ENCODE results near the gene DNHD1. TPM values are rescaled to one million over a fixed set of nuclear protein-coding genes. Genes with fewer than 3 reads are reported as not detected.

The DNHD1 gene
- total RNA-seq, 4 donors from 2014 or later: 3.4 to 10.5 (median 4.3) TPM

DNA sequence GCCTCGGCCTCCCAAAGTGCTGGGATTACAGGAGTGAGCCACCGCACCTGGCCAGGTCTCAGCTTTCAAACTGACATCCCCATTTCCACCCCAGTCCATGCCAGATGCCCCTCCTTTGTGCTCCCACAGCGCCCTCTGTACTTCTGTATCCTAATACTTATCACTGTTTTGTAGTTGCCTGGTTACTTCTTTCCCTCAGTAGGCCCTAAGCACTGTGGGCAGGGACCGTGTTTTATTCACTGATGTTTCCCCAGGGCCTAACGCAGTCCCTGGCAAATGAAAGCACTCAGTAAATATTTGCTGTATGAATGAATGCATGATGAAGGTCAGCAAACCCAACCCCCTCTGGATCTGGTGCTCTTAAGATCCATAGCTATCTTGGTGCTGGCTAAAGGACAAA lies 21.1 kb upstream of the DNHD1 start:
- no peak for DNase-seq
- ATAC-seq: no peak
- no peaks in the 10 kb centered on the region for H3K27me3 ChIP-seq
- no peak overlapping the region for H3K27ac ChIP-seq
- no peak overlapping the region for H3K4me3 ChIP-seq
- no peaks in the 10 kb centered on the region for H3K9me3 ChIP-seq
- in situ Hi-C loops (cut with MboI; ENCODE audit: low sequenced_read_pairs in 4 of 4): loop anchor here in 3 of 4 donors (10.0 to 25.0 kb wide), 2 partner anchors 129 to 239 kb away; partner anchors contain the start of genes CNGA4 (in 3 of the 3), FHIP1B (in 3 of the 3), ILK (in 1 of the 3) and RRP8 (in 1 of the 3)
- intact Hi-C loops (cut with DNase I; ENCODE audit: low total_unique reads): no loop called here
- H3K36me3 ChIP-seq: peaks cover 0 to 26% of the 10 kb centered on the region in 2 donors
- H3K4me1 ChIP-seq: peaks cover 27% of the 10 kb centered on the region in 2 donors
- no peak for TF ChIP-seq POLR2A (IDR thresholded peaks at IDR 0.05)
- TF ChIP-seq, protein P1, sequence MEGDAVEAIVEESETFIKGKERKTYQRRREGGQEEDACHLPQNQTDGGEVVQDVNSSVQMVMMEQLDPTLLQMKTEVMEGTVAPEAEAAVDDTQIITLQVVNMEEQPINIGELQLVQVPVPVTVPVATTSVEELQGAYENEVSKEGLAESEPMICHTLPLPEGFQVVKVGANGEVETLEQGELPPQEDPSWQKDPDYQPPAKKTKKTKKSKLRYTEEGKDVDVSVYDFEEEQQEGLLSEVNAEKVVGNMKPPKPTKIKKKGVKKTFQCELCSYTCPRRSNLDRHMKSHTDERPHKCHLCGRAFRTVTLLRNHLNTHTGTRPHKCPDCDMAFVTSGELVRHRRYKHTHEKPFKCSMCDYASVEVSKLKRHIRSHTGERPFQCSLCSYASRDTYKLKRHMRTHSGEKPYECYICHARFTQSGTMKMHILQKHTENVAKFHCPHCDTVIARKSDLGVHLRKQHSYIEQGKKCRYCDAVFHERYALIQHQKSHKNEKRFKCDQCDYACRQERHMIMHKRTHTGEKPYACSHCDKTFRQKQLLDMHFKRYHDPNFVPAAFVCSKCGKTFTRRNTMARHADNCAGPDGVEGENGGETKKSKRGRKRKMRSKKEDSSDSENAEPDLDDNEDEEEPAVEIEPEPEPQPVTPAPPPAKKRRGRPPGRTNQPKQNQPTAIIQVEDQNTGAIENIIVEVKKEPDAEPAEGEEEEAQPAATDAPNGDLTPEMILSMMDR (IDR thresholded peaks at IDR 0.05 in 4 of 5, conservative IDR thresholded peaks at IDR 0.05 in 1 of 5): no peak

DNA sequence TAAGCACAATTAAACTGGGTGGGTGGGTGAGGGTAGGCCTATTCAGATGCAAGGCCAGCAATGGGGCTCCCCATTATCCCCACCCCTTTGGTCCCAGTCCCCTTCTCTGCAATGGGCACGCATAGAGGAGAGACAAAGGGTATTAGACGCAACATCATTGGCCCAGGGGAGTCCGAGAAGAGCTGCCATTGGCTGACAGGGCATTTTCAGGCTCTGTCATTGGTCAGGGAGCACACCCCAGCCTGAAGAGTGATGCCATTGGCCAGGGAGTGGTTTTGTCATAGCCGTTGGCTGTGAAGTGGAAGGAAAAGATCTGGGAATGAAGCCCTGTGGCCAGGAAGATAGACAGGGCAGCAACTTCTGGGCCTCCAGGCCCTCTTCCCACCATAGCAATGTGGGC lies 20.5 kb upstream of the DNHD1 start:
- Histone ChIP-seq H3K4me1 (peaks cover 27% of the 10 kb centered on the region in 2 donors), H3K27me3 (no peaks in the 10 kb centered on the region), H3K4me3 (no peak overlapping the region), H3K27ac (no peak overlapping the region), H3K36me3 (peaks cover 0 to 26% of the 10 kb centered on the region in 2 donors), H3K9me3 (no peaks in the 10 kb centered on the region)
- DNase-seq: no peak
- in situ Hi-C loops (cut with MboI; ENCODE audit: low sequenced_read_pairs in 4 of 4): loop anchor here in 3 of 4 donors (10.0 to 25.0 kb wide), 2 partner anchors 128 to 239 kb away; partner anchors contain the start of genes CNGA4 (in 3 of the 3), FHIP1B (in 3 of the 3), ILK (in 1 of the 3) and RRP8 (in 1 of the 3)
- intact Hi-C loops (cut with DNase I; ENCODE audit: low total_unique reads): no loop called here
- TF ChIP-seq, protein P1 (IDR thresholded peaks at IDR 0.05 in 4 of 5, conservative IDR thresholded peaks at IDR 0.05 in 1 of 5): no peak
- TF ChIP-seq POLR2A (IDR thresholded peaks at IDR 0.05): no peak
- ATAC-seq: no peak

DNA sequence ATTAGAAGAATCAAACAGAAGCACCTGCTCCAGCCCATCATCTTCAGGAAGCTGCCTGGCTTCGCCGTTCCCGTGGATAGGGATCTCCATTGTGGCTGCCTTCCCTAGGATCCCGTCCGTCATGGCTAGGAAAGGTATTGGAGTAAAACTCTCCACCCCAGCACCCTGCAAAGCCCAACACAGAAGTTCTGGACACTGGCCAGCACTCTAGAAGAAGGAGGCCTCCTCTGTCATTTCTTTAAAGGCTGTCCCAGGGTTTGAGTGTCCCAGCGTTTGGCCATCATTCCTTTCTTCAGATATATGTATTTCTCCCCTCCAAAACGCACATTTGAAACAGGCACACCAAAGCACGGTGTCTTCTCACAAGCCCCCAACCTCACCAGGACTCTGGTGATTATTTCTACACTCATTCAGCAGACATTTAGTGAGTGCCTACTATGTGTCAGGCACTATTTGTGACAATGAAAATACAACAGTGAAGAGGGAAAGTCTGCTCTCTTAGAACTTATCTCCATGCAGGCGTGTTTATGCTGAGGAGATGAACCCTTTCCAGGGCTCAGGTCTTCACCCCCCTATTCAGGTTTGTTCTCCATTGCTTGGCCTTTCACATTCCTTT lies 16.7 kb upstream of the DNHD1 start:
- Histone ChIP-seq H3K36me3 (peaks cover 0 to 49% of the 10 kb centered on the region in 2 donors), H3K4me1 (peaks cover 24 to 31% of the 10 kb centered on the region in 2 donors), H3K27ac (peak overlapping the region; percentile 93 to 97 (median 94)), H3K9me3 (no peaks in the 10 kb centered on the region), H3K4me3 (peak overlapping the region; percentile 85 to 95 (median 87)), H3K27me3 (no peaks in the 10 kb centered on the region)
- ATAC-seq (no peak), DNase-seq (no peak)
- TF ChIP-seq POLR2A (IDR thresholded peaks at IDR 0.05): no peak
- TF ChIP-seq, protein P1 (IDR thresholded peaks at IDR 0.05 in 4 of 5, conservative IDR thresholded peaks at IDR 0.05 in 1 of 5): no peak
- in situ Hi-C loops (cut with MboI; ENCODE audit: low sequenced_read_pairs in 4 of 4) (loop anchor here in 3 of 4 donors (25.0 kb wide), 1 partner anchor 243 kb away; the partner anchor contains the start of genes CNGA4 (in 3 of the 3) and FHIP1B (in 3 of the 3)), intact Hi-C loops (cut with DNase I; ENCODE audit: low total_unique reads) (loop anchor here (2.0 to 5.0 kb wide), 5 partner anchors 122 to 1508 kb away; partner anchors contain the start of genes CNGA4, ILK, RRP8 and TPP1)

DNA sequence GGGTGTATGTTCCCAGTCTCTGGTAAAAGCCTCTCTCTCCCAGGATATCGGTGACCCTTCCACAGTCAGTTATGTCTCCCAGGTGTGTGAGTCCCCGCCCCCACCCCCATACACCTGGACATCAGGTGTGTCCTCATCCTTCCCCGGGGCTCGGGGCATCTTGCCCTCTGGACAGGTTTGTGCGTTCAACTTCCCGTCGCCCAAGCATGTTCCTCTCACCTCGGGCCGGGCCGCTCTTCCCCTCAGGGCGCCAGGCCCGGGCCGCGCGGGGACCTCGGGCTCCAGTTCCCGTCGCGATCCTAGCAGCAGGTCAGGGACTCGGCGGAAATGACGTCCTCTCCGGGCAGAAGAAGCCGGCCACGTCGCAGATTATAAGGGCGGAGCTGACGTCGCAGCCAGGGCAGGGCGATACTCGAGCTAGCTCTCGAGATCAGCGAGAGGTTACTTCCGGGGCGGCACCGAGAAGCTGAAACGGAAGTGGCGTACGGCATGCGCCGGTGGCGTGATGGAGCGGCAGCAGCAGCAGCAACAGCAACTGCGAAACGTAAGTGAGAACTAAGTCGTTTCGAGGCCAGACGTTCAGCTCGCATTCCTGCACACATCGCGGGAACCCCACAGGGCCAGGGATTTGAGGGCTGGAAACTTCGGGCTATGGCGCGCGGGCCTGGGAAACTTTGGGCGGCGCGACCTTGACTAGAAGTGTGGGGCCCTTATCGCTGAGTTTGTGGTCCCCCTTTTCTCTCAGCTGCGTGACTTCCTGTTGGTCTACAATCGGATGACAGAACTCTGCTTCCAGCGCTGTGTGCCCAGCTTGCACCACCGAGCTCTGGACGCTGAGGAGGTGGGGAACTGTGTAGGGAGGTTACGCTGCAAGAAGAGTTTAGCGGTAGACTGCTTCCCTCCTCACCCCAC lies 15.8 kb upstream of the DNHD1 start, which contains the start of the genes ARFIP2 and TIMM10B:
TSS of gene ARFIP2 (minus strand) at position 320 of the 912 bp plus-strand sequence. CDS start 910 bp downstream, outside the sequence.
TSS of gene TIMM10B (plus strand) at position 490 of the 912 bp plus-strand sequence. CDS start at position 506, 16 bp downstream.
- H3K36me3 ChIP-seq: peaks cover 0 to 55% of the 10 kb centered on the region in 2 donors
- intact Hi-C loops (cut with DNase I; ENCODE audit: low total_unique reads): loop anchor here (1.0 to 5.0 kb wide), 6 partner anchors 91 to 1508 kb away; partner anchors contain the start of genes CNGA4, ILK, RRP8 and SMPD1
- peak; percentile 98 to 99 for ATAC-seq

More for the DNA sequence above, 15.8 kb upstream of the DNHD1 start, which contains the start of the genes ARFIP2 and TIMM10B:
- peaks cover 24 to 31% of the 10 kb centered on the region in 2 donors for H3K4me1 ChIP-seq
- H3K27ac ChIP-seq: peak within 1 kb of the TSS; percentile 93 to 97 (median 94)
- H3K27me3 ChIP-seq: no peaks in the 10 kb centered on the region
- DNase-seq: peak; percentile 98 to 99
- H3K9me3 ChIP-seq: no peaks in the 10 kb centered on the region
- peak; percentile 93 to 97 for TF ChIP-seq POLR2A (IDR thresholded peaks at IDR 0.05)
- TF ChIP-seq, protein P1 (IDR thresholded peaks at IDR 0.05 in 4 of 5, conservative IDR thresholded peaks at IDR 0.05 in 1 of 5): no peak
- in situ Hi-C loops (cut with MboI; ENCODE audit: low sequenced_read_pairs in 4 of 4): loop anchor here in 3 of 4 donors (25.0 kb wide), 1 partner anchor 244 kb away; the partner anchor contains the start of genes CNGA4 (in 3 of the 3) and FHIP1B (in 3 of the 3)
- H3K4me3 ChIP-seq: peak within 1 kb of the TSS; percentile 85 to 95 (median 87)
